Muscle layer of duodenum (tissue), 2 donors: ENCODE measurements around the gene ARL6IP5.

Experiments used
- H3K27ac ChIP-seq: one replicate; pipeline ENCODE4 v1.7.0; 2013; ENCODE audit warnings: mild to moderate bottlenecking, low read length
- H3K27me3 ChIP-seq: one replicate; pipeline ENCODE4 v1.7.0; 2013; ENCODE audit warnings: low read depth, mild to moderate bottlenecking, control low read depth, low read length
- H3K36me3 ChIP-seq, 2 donors: one replicate each; pipeline ENCODE4 v1.7.0; 2013; ENCODE audit warnings: low read length in 2 of 2, control low read depth in 1 of 2, mild to moderate bottlenecking in 1 of 2; ENCODE audit not compliant: insufficient read depth in 2 of 2, control insufficient read depth in 1 of 2
- H3K4me1 ChIP-seq, 2 donors: one replicate each; pipeline ENCODE4 v1.7.0; 2013; ENCODE audit warnings: low read length in 2 of 2, mild to moderate bottlenecking in 2 of 2, control low read depth in 1 of 2, moderate library complexity in 1 of 2; ENCODE audit not compliant: insufficient read depth in 2 of 2, control insufficient read depth in 1 of 2
- H3K4me3 ChIP-seq, 2 donors: one replicate each; pipeline ENCODE4 v1.7.0; 2013; ENCODE audit warnings: low read length in 2 of 2, low read depth in 1 of 2, mild to moderate bottlenecking in 1 of 2
- H3K9me3 ChIP-seq, 2 donors: one replicate each; pipeline ENCODE4 v1.7.0; 2013; ENCODE audit warnings: low read length in 2 of 2, control low read depth in 1 of 2, mild to moderate bottlenecking in 1 of 2; ENCODE audit not compliant: control insufficient read depth in 1 of 2
- donor health status: healthy.

The ARL6IP5 gene

GRCh38 chr3:69119138-69119537, 34.4 kb downstream of the ARL6IP5 start:
- no peak overlapping the region for H3K27ac ChIP-seq

GRCh38 chr3:69119681-69120080, 34.9 kb downstream of the ARL6IP5 start:
- H3K4me3 ChIP-seq = no peak overlapping the region
- H3K36me3 ChIP-seq = no peaks in the 10 kb centered on the region
- no peaks in the 10 kb centered on the region for H3K27me3 ChIP-seq
- no peaks in the 10 kb centered on the region for H3K9me3 ChIP-seq
- no peak overlapping the region for H3K27ac ChIP-seq
- H3K4me1 ChIP-seq = peaks cover 0 to 13% of the 10 kb centered on the region in 2 donors

More at GRCh38 chr3:69119138-69119537, 34.4 kb downstream of the ARL6IP5 start:
- peaks cover 0 to 13% of the 10 kb centered on the region in 2 donors for H3K4me1 ChIP-seq
- no peaks in the 10 kb centered on the region for H3K36me3 ChIP-seq
- H3K9me3 ChIP-seq = no peaks in the 10 kb centered on the region
- no peaks in the 10 kb centered on the region for H3K27me3 ChIP-seq
- H3K4me3 ChIP-seq = no peak overlapping the region

GRCh38 chr3:69120879-69121464, 36.2 kb downstream of the ARL6IP5 start:
- Histone ChIP-seq H3K36me3 (no peaks in the 10 kb centered on the region), H3K4me1 (peaks cover 0 to 13% of the 10 kb centered on the region in 2 donors), H3K27me3 (no peaks in the 10 kb centered on the region), H3K4me3 (no peak overlapping the region), H3K9me3 (no peaks in the 10 kb centered on the region), H3K27ac (no peak overlapping the region)

- Histone ChIP-seq H3K36me3 (no peaks in the 10 kb centered on the region), H3K27ac (no peak overlapping the region), H3K4me3 (no peak overlapping the region), H3K4me1 (peaks cover 0 to 13% of the 10 kb centered on the region in 2 donors), H3K9me3 (no peaks in the 10 kb centered on the region), H3K27me3 (no peaks in the 10 kb centered on the region)
Observed at GRCh38 chr3:69121513-69121912, 36.8 kb downstream of the ARL6IP5 start.

- peaks cover 0 to 13% of the 10 kb centered on the region in 2 donors for H3K4me1 ChIP-seq
- no peak overlapping the region for H3K27ac ChIP-seq
- no peaks in the 10 kb centered on the region for H3K9me3 ChIP-seq
- H3K4me3 ChIP-seq = no peak overlapping the region
- no peaks in the 10 kb centered on the region for H3K27me3 ChIP-seq
- no peaks in the 10 kb centered on the region for H3K36me3 ChIP-seq
Observed at GRCh38 chr3:69121950-69122349, 37.2 kb downstream of the ARL6IP5 start.

GRCh38 chr3:69122403-69122802, 37.7 kb downstream of the ARL6IP5 start, which contains the start of gene LMOD3:
Gene LMOD3 (minus strand): TSS chr3:69122595. CDS start chr3:69122386, 209 bp downstream.
- Histone ChIP-seq H3K36me3 (no peaks in the 10 kb centered on the region), H3K9me3 (no peaks in the 10 kb centered on the region), H3K4me3 (no peak within 1 kb of the TSS), H3K4me1 (peaks cover 0 to 13% of the 10 kb centered on the region in 2 donors), H3K27me3 (no peaks in the 10 kb centered on the region), H3K27ac (no peak within 1 kb of the TSS)

- Histone ChIP-seq H3K36me3 (no peaks in the 10 kb centered on the region), H3K4me1 (peaks cover 0 to 13% of the 10 kb centered on the region in 2 donors), H3K4me3 (no peak overlapping the region), H3K9me3 (no peaks in the 10 kb centered on the region), H3K27me3 (no peaks in the 10 kb centered on the region), H3K27ac (no peak overlapping the region)
Observed at GRCh38 chr3:69126216-69126615, 41.5 kb downstream of the ARL6IP5 start.

- Histone ChIP-seq H3K4me1 (peaks cover 0 to 7% of the 10 kb centered on the region in 2 donors), H3K36me3 (no peaks in the 10 kb centered on the region), H3K27ac (no peak overlapping the region), H3K9me3 (no peaks in the 10 kb centered on the region), H3K4me3 (no peak overlapping the region), H3K27me3 (no peaks in the 10 kb centered on the region)
Observed at GRCh38 chr3:69126999-69127398, 42.3 kb downstream of the ARL6IP5 start.

GRCh38 chr3:69128509-69128908, 43.8 kb downstream of the ARL6IP5 start:
- H3K4me3 ChIP-seq = no peak overlapping the region
- no peaks in the 10 kb centered on the region for H3K4me1 ChIP-seq
- H3K27me3 ChIP-seq = no peaks in the 10 kb centered on the region
- H3K9me3 ChIP-seq = no peaks in the 10 kb centered on the region
- H3K27ac ChIP-seq = no peak overlapping the region
- no peaks in the 10 kb centered on the region for H3K36me3 ChIP-seq

- no peaks in the 10 kb centered on the region for H3K4me1 ChIP-seq
- no peaks in the 10 kb centered on the region for H3K27me3 ChIP-seq
- H3K4me3 ChIP-seq = no peak overlapping the region
- H3K36me3 ChIP-seq = no peaks in the 10 kb centered on the region
- no peak overlapping the region for H3K27ac ChIP-seq
- no peaks in the 10 kb centered on the region for H3K9me3 ChIP-seq
Observed at GRCh38 chr3:69129531-69129930, 44.8 kb downstream of the ARL6IP5 start.

- no peaks in the 10 kb centered on the region for H3K27me3 ChIP-seq
- H3K27ac ChIP-seq = no peak overlapping the region
- H3K4me1 ChIP-seq = no peaks in the 10 kb centered on the region
- H3K4me3 ChIP-seq = no peak overlapping the region
- H3K36me3 ChIP-seq = no peaks in the 10 kb centered on the region
- H3K9me3 ChIP-seq = no peaks in the 10 kb centered on the region
Observed at GRCh38 chr3:69130689-69131088, 46.0 kb downstream of the ARL6IP5 start.

GRCh38 chr3:69137005-69137404, 52.3 kb downstream of the ARL6IP5 start:
- Histone ChIP-seq H3K9me3 (no peaks in the 10 kb centered on the region), H3K36me3 (no peaks in the 10 kb centered on the region), H3K4me1 (no peaks in the 10 kb centered on the region), H3K4me3 (no peak overlapping the region), H3K27me3 (no peaks in the 10 kb centered on the region), H3K27ac (no peak overlapping the region)
